ENCODE results near the gene ITGA2B.
"Not testable (repeated sequence)": the region's sequence is repeated elsewhere in the genome, so short reads cannot be mapped to it uniquely, and the experiment has no call there.

The ITGA2B gene

GRCh38 chr17:44351961-44352827, 37.3 kb downstream of the ITGA2B start:
- DNase-seq (ENCODE audit: low spot score) = no peak

GRCh38 chr17:44351464-44351863, 38.0 kb downstream of the ITGA2B start:
- DNase-seq (ENCODE audit: low spot score) = no peak

- peak; percentile 90 for DNase-seq (ENCODE audit: low spot score)
These were observed 38.7 kb downstream of the ITGA2B start for GRCh38 chr17:44350733-44351226.

- no peak for DNase-seq (ENCODE audit: low spot score)
These were observed 39.8 kb downstream of the ITGA2B start for GRCh38 chr17:44349553-44350070.

- DNase-seq (ENCODE audit: low spot score) = no peak
These were observed 40.5 kb downstream of the ITGA2B start for GRCh38 chr17:44348988-44349364.

GRCh38 chr17:44348234-44348987, 41.0 kb downstream of the ITGA2B start:
- no peak for DNase-seq (ENCODE audit: low spot score)

- not testable (repeated sequence) for DNase-seq (ENCODE audit: low spot score)
These were observed 42.0 kb downstream of the ITGA2B start for GRCh38 chr17:44347206-44348055.

- DNase-seq (ENCODE audit: low spot score) = no peak
These were observed 43.2 kb downstream of the ITGA2B start for GRCh38 chr17:44346064-44346844.

GRCh38 chr17:44345454-44346026, 43.9 kb downstream of the ITGA2B start:
- peak; percentile 87 for DNase-seq (ENCODE audit: low spot score)

- DNase-seq (ENCODE audit: low spot score) = peak; percentile 99
These were observed 44.5 kb downstream of the ITGA2B start, which contains the start of gene GRN for GRCh38 chr17:44344939-44345453. Gene GRN (plus strand): TSS chr17:44345302. CDS start chr17:44349165, 3,863 bp downstream.

GRCh38 chr17:44343510-44344209, 45.8 kb downstream of the ITGA2B start:
- DNase-seq (ENCODE audit: low spot score) = no peak

- not testable (repeated sequence) for DNase-seq (ENCODE audit: low spot score)
These were observed 48.9 kb downstream of the ITGA2B start for GRCh38 chr17:44340553-44340952.

GRCh38 chr17:44338702-44339101, 50.7 kb downstream of the ITGA2B start:
- no peak for DNase-seq (ENCODE audit: low spot score)

- no peak for DNase-seq (ENCODE audit: low spot score)
These were observed 53.5 kb downstream of the ITGA2B start for GRCh38 chr17:44335968-44336367.

GRCh38 chr17:44335564-44335963, 53.9 kb downstream of the ITGA2B start:
- DNase-seq (ENCODE audit: low spot score) = no peak

- DNase-seq (ENCODE audit: low spot score) = no peak
These were observed 54.7 kb downstream of the ITGA2B start for GRCh38 chr17:44334727-44335126.

GRCh38 chr17:44334315-44334714, 55.1 kb downstream of the ITGA2B start:
- no peak for DNase-seq (ENCODE audit: low spot score)

GRCh38 chr17:44333371-44333770, 56.1 kb downstream of the ITGA2B start:
- no peak for DNase-seq (ENCODE audit: low spot score)

GRCh38 chr17:44331249-44331760, 58.1 kb downstream of the ITGA2B start:
- DNase-seq (ENCODE audit: low spot score) = peak; percentile 81
